Neural crest cell (in vitro differentiated cells): ENCODE measurements around the gene ABI3. TPM values are rescaled to one million over a fixed set of nuclear protein-coding genes. Genes with fewer than 3 reads are reported as not detected.
A peak's percentile ranks its signal among the peaks of the same experiment; 100 is the strongest.

ENCODE experiments used
- DNase-seq: peaks from one replicate; pipeline ENCODE4 v3.0.0; 2021; ENCODE audit warnings: low read depth, mixed read lengths, low spot score
- H3K27ac Mint-ChIP-seq: one replicate; pipeline ENCODE4 v1.8.0; 2021; ENCODE audit warnings: mild to moderate bottlenecking, mixed read lengths; ENCODE audit not compliant: unreplicated experiment
- H3K27me3 Mint-ChIP-seq: 2 replicates; pipeline ENCODE4 v1.8.0; 2021; ENCODE audit warnings: low read depth, mild to moderate bottlenecking, mixed read lengths
- H3K36me3 Mint-ChIP-seq: 2 replicates; pipeline ENCODE4 v1.8.0; 2021; ENCODE audit warnings: low read depth, mild to moderate bottlenecking, mixed read lengths
- H3K4me1 Mint-ChIP-seq: 2 replicates; pipeline ENCODE4 v1.8.0; 2021; ENCODE audit warnings: mixed read lengths
- H3K4me3 Mint-ChIP-seq: one replicate; pipeline ENCODE4 v1.8.0; 2021; ENCODE audit warnings: mild to moderate bottlenecking, mixed read lengths
- H3K9me3 Mint-ChIP-seq: 2 replicates; pipeline ENCODE4 v1.8.0; 2021; ENCODE audit warnings: mixed read lengths
- total RNA-seq: library from RNA; stranded (reverse); gene quantifications from 2 replicates; pipeline ENCODE4 v1.2.1, GENCODE V29; 2021
- TF ChIP-seq, protein P1 (sequence below): fragments of 200-600 bp; sonication (generic); conservative IDR thresholded peaks from 2 replicates; pipeline ENCODE4 v1.5.0; 2021; ENCODE audit warnings: antibody characterized with exemption, mild to moderate bottlenecking

The ABI3 gene
- total RNA-seq, 1 donor from 2014 or later = 1.0 TPM

DNA sequence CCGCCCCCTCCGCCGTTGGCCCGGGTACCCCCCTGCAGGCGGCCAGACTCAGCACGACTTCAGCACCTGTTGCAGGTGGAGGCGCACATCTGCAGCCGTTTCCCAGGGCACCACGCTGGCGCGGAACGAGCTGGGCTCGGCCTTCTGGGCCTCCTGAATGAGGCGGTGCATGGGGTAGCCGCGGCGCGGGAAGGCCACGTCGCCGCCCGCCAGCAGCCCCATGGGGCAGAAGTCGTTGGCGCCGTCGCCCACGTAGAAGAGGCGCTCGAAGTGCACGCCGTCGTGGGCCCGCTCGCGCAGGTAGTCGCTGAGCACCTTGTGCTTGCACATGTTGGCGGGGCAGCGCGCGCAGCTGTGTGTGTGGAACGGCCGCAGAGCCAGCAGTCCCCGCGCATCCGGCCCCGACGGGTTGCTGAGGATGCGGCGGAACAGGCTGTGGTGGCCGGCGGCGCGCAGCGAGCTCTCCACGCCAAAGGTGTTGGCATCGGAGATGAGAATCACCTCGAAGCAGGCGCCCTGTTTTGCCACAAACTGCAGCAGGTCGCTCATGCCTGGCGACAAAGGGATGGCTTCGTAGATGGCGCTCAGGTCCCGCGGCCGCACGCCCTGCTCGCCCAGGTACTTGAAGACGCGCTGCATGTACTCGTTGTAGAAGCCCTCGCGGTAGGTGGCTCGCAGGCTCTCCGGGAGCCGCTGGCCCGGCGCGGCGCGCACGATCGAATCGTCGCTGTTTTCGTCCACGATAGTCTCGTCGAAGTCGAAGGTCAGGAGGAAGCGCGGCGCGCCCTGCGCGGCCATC lies 13.9 kb downstream of the ABI3 start:
- peaks cover 78% of the 10 kb centered on the region for H3K27me3 Mint-ChIP-seq
- H3K27ac Mint-ChIP-seq = no peak overlapping the region
- no peak for DNase-seq
- no peaks in the 10 kb centered on the region for H3K9me3 Mint-ChIP-seq
- H3K4me1 Mint-ChIP-seq = peaks cover 8% of the 10 kb centered on the region
- TF ChIP-seq, protein P1, sequence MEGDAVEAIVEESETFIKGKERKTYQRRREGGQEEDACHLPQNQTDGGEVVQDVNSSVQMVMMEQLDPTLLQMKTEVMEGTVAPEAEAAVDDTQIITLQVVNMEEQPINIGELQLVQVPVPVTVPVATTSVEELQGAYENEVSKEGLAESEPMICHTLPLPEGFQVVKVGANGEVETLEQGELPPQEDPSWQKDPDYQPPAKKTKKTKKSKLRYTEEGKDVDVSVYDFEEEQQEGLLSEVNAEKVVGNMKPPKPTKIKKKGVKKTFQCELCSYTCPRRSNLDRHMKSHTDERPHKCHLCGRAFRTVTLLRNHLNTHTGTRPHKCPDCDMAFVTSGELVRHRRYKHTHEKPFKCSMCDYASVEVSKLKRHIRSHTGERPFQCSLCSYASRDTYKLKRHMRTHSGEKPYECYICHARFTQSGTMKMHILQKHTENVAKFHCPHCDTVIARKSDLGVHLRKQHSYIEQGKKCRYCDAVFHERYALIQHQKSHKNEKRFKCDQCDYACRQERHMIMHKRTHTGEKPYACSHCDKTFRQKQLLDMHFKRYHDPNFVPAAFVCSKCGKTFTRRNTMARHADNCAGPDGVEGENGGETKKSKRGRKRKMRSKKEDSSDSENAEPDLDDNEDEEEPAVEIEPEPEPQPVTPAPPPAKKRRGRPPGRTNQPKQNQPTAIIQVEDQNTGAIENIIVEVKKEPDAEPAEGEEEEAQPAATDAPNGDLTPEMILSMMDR = no peak
- no peak overlapping the region for H3K4me3 Mint-ChIP-seq
- no peaks in the 10 kb centered on the region for H3K36me3 Mint-ChIP-seq

DNA sequence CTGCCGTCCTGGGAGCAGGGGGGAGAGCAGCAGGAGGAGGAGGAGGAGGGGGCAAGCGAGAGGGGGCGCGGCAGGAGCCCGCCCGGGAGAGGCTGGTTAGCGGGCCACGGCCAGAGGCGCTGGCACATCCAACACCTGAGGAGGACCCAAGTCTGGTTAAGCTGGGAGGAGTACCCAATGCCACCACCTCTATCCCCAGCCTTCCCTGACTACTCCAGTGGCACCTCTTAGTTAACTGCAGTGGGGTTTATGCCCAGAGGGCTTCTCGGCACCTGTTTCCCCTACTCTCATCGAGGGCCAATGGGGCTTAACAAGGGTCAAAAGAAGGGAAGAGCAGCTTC lies 14.5 kb downstream of the ABI3 start:
- peaks cover 83% of the 10 kb centered on the region for H3K27me3 Mint-ChIP-seq
- peaks cover 12% of the 10 kb centered on the region for H3K4me1 Mint-ChIP-seq
- H3K4me3 Mint-ChIP-seq = no peak overlapping the region
- H3K9me3 Mint-ChIP-seq = no peaks in the 10 kb centered on the region
- DNase-seq = no peak
- H3K36me3 Mint-ChIP-seq = no peaks in the 10 kb centered on the region
- H3K27ac Mint-ChIP-seq = no peak overlapping the region
- TF ChIP-seq, protein P1 = no peak

DNA sequence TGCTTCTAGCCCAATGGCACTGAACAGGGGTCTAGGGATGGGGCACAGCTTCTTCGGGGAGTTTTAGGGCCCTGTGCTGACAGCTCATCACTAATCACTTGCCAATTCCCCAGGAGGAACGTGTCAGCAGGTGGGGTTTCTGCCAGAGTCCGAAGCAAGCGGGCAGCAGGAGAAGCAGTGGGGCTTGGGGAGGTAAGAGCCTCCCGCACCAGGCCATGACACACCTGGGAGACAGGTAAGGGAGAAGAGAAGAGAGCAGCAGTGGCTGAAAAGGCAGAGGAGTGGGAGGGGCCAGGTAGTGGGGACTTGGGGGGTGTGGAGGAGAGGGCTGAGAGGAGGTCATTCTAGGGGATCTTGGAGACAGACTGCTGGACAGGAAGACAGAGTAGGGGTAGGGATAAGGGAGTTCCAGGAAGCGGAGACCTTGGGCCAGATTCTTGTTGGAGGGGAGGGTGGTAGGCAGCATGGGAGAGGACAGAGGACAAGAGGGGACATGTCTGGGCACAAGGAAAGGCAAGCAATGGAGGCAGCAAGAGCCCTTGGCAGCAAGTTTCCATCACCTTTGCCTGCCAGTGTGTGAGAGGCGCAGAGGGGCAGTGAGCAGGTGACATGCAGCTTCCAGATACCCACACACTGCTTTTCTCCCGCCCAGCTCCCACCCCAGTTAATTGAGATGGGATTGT lies 15.2 kb downstream of the ABI3 start:
- Mint-ChIP-seq H3K27me3 (peaks cover 90% of the 10 kb centered on the region), H3K4me3 (no peak overlapping the region), H3K27ac (no peak overlapping the region), H3K36me3 (no peaks in the 10 kb centered on the region), H3K9me3 (no peaks in the 10 kb centered on the region), H3K4me1 (peaks cover 12% of the 10 kb centered on the region)
- no peak for DNase-seq
- TF ChIP-seq, protein P1 = no peak

DNA sequence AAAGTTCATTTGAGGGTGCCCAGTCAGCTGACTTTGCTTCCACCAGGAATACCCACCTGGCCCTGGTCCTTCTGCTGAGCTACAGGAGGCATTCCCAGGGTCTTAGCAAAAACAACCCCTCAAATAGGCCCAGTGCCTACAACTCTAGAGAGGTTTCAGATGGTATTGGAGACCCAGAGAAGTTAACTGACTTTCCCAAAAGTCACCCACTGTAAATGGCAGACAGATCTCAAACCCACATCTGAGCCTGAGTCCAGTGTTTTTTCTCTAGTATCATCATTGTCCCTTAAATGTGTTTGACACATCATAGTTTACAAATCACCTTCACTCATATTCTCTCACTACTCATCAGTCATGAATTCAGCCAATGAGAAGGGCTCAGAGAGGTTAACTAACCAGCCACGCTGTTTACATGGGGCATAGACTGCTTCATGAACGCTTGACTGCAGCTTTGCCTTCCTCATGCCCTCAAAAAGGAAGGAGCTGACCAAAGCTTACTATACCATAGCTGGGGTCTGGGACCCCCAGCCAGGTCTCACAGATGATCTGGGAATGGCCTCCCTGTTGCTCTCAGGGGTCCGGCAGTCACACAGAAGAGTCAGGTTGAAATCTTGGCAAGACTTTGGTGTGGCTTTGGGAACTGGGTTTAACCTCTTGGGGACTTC lies 16.4 kb downstream of the ABI3 start:
- Mint-ChIP-seq H3K4me3 (peak overlapping the region; percentile 63), H3K27me3 (peaks cover 96% of the 10 kb centered on the region), H3K27ac (no peak overlapping the region), H3K9me3 (no peaks in the 10 kb centered on the region), H3K36me3 (no peaks in the 10 kb centered on the region), H3K4me1 (peaks cover 16% of the 10 kb centered on the region)
- TF ChIP-seq, protein P1 = no peak
- DNase-seq = no peak

DNA sequence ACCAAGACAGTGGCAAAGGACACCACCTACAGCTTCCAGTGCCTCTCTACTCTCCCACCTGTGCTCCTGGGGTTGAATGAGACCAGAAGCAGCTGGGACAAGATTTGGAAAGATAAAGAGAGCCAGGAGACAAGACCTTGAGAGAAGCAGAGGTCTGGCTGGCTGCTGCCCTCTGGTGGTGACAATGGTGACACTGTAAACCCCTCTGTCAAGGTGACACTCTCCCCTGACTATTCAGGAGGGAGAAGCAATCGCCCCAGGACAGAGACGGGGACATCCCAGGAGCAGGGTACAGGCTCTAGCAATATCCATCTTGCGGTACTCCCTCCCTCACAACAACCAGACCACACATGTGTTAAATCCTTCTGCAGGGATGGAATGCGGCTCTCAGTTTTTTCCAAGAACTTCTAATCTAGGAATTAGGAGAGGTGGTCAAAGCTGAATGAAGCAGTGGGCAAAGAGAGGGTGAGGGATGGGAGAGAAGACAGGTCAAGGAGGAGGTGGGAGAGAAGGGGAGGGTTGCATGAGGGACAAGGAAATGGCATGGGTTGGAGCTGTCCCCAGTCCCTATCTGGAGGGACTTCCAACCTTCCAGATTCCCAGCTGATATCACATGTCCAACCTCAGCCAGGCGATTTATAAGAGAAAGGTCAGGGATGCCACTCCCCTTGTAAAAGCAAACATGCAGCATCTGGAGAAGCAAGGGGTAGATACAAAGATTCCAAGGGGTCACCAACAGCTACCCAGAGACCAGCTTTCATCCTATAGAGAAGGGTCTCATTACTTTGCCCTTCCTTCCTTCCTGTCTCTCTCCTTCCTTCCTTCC lies 17.1 kb downstream of the ABI3 start:
- Mint-ChIP-seq H3K27me3 (peaks cover 93% of the 10 kb centered on the region), H3K4me1 (peaks cover 16% of the 10 kb centered on the region), H3K27ac (no peak overlapping the region), H3K4me3 (peak overlapping the region; percentile 63), H3K9me3 (no peaks in the 10 kb centered on the region), H3K36me3 (no peaks in the 10 kb centered on the region)
- TF ChIP-seq, protein P1 = peak; percentile 87
- DNase-seq = peak; percentile 76
